GM18517 (cell line): ENCODE data around the gene CLDN20.
A peak's percentile ranks its signal among the peaks of the same experiment; 100 is the strongest.
"Not testable (repeated sequence)": the region's sequence is repeated elsewhere in the genome, so short reads cannot be mapped to it uniquely, and the experiment has no call there.

Source experiments
- ATAC-seq: cut with Tn5 transposase; IDR thresholded peaks from one replicate; pipeline ENCODE4 v1.9.1; 2021; ENCODE audit warnings: mild to moderate bottlenecking, moderate library complexity; ENCODE audit not compliant: unreplicated experiment

CLDN20 gene, protein sequence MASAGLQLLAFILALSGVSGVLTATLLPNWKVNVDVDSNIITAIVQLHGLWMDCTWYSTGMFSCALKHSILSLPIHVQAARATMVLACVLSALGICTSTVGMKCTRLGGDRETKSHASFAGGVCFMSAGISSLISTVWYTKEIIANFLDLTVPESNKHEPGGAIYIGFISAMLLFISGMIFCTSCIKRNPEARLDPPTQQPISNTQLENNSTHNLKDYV

GRCh38 chr6:155263373-155264063, at the start of gene CLDN20:
Gene CLDN20 (plus strand): TSS chr6:155264013. CDS start chr6:155275720, 11,707 bp downstream.
- no peak for ATAC-seq

DNA sequence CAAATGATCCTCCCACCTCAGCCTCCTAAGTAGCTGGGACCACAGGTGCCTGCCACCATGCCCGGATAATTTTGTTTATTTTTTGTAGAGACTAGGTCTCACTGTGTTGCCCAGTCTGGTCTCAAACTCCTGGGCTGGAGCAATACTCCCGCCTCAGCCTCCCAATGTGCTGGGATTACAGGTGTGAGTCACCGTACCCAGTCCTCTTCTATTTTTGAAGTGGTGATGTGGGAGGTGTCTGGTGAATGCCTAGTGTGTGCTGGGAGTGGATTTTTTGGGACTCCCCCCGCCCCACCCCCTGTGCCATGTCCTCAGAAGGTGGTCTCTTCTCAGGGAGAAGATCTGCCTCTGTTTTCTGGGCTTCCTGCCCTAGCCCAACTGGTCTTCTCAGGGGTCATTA, 47.9 kb upstream of the CLDN20 start:
- no peak for ATAC-seq

- no peak for ATAC-seq
Observed at GRCh38 chr6:155216312-155217046, 47.3 kb upstream of the CLDN20 start.

- not testable (repeated sequence) for ATAC-seq
Observed at GRCh38 chr6:155218711-155219110, 45.1 kb upstream of the CLDN20 start.

DNA sequence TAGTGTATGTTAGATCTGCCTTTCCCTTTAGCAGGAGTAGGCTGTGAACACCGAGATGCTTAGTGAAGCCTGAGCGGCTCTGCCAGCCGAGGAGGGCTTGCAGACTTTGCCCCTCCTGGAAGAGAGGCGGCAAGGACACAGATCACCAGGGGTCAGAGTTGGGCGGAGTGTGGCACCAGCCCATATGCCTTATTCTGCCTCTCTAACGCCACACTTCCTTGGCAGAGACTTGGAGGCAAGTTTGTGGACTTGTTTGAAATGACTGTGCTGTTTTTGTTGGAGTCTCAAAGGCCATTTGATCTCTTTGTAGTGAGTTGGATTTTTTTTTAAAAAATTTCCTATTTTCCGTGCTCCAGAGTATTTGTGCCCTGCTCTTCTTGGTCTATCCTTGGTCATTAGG, 44.5 kb upstream of the CLDN20 start:
- no peak for ATAC-seq

- no peak for ATAC-seq
Observed at GRCh38 chr6:155219858-155220301, 43.9 kb upstream of the CLDN20 start.

- no peak for ATAC-seq
Observed at GRCh38 chr6:155221086-155221485, 42.7 kb upstream of the CLDN20 start.

DNA sequence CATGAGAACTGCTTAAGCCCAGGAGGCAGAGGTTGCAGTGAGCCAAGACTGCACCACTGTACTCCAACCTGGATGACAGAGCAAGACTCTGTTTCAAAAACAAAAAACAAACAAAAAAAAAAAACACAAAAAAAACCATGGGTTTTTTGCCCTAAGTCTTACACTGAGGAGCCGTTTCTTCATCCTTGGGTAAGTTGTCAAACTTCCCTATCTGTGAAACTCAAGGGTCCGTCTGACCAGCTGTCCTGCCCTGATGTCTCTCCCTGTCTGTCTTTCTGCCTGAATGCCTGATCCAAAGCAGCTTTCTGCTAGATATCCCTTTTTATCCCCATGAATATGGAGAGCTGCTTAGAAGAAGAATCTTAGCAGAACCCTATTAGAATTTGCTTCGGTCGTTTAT, 41.3 kb upstream of the CLDN20 start:
- no peak for ATAC-seq

- peak; percentile 98 for ATAC-seq
Observed at GRCh38 chr6:155223646-155224451, 40.0 kb upstream of the CLDN20 start.

- no peak for ATAC-seq
Observed at GRCh38 chr6:155224618-155225017, 39.2 kb upstream of the CLDN20 start.

DNA sequence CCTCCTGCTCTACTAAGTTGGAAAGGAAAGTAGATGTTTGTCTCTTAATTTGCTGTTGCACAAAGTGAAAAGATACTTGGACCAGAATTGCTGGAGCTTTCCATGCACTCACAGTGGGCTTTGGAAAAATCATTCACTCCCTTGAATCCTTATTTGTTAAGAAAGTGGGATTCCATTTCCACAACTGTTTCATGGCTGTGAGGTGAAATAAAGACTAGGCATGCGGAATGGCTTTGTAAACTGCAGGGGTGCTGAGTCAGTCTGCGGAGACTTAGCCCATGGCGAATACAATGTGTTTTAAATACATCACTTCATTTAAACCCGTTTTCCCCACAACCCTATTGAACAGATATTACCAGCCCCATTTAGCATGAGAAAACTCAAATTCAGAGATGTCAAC, 36.8 kb upstream of the CLDN20 start:
- ATAC-seq: no peak

DNA sequence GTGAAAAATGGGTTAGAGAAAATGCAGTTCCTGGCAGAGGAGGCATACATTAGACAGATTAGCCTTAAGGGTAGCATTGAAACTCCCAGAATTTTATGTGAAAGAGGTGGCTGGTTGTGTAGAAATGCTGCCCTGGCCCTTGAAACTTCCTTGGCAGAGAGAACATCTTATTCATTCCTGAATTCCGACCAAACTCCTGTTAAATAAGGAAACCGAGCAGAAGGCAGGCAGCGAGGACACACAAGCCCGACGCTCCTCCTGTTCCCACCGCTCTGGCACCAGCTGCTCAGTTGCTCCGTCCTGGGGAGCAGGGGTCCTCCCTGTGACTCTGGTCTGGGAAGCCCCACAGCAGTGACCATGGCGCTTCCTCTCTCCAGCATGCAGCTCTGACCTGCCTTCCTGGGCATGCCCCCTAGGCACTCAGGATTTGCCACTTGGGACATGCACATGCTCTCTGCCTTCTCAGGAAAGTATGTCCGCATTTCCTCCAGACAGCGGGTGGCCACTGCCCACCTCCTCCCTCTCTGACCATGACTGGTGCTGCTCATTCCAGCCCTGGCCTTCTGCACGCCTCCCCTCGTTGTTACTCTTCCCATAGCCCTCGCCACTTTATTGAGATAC, 35.2 kb upstream of the CLDN20 start:
- ATAC-seq: no peak

DNA sequence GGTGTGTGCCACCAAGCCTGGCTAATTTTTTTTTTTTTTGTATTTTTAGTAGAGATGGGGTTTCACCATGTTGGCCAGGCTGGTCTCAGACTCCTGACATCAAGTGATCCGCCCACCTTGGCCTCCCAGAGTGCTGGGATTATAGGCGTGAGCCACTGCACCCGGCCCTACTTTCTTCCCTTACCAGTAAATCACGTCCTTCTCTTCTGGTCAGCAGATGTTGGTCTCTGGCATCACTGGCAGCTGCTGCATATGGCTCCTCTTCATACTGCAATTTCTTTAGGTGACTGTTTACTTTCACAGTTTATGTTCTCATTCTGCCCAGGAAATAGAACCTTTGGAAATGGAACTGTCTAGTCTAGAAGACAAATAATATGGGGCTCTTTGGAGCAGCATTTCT, 32.8 kb upstream of the CLDN20 start:
- ATAC-seq: not testable (repeated sequence)

DNA sequence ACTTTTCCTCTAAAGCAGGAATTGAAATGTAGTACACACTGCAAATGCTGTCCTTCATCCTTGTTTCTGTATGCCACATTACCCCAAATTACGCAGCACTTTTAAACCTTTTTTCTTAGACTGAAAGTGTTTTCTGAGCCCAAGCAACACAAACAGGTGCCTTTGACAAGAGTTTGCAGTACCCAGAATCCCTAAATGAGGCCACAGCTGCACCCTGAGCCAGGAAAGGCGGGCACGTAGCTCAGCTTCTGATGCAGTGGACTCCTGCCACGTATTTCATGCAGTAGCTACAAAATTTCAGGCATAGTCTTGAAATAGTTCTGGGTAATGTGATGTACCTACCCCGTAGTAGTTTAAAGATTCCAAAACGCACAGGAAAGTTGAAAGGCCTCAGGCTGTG, 31.0 kb upstream of the CLDN20 start:
- ATAC-seq: no peak

- ATAC-seq: no peak
Observed at GRCh38 chr6:155234167-155234566, 29.6 kb upstream of the CLDN20 start.

DNA sequence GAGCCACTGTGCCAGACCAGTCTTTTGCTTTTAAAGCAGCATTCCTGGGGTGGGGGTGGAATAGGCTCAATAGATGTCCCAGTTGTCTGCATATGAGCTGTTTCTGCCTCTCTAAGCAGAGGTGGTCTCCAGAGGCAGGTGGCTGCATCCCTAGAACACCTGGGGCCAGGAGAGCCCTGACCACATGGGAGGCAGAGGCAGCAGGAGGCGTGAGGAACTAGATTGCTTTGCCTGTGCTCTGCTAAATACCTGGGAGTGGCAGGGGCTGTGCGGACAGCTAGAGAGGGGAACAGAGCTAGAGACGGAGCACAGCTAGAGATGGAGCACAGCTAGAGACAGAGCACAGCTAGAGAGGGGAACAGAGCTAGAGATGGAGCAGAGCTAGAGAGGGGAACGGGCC, 29.1 kb upstream of the CLDN20 start:
- ATAC-seq: no peak

DNA sequence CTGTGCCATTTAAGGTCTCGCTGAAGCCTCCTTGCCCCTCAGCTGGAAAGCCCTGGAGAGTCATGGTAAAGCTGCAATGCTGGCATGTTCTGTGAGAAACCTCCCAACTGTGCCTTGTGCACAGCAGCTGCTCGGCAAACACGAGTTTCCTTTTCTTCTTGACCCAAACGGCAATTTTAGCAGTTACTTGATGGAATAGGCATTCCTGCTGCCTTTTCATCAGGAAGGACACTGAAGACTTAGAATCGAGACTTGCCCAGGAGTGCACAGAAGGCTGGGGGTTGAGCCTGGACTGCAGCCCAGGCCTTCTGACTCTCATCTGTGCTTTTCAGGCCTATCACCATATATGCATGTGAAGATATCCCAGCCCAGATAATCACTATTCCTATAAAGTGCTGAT, 28.7 kb upstream of the CLDN20 start:
- ATAC-seq: no peak

DNA sequence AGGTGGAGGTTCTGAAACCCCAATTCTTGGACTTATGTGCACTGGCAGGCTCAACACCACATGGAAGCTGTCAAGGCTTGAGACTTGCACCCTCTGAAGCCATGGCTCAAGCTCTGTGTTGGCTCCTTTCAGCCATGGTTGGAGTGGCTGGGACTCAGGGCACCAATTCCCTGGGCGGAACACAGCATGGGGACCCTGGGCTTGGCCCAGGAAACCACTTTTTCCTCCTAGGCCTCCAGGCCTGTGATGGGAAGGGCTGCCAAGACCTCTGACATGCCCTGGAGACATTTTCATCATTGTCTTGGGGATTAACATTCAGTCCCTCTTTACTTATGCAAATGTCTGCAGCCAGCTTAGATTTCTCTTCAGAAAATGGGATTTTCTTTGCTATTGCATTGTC, 26.2 kb upstream of the CLDN20 start:
- no peak for ATAC-seq

DNA sequence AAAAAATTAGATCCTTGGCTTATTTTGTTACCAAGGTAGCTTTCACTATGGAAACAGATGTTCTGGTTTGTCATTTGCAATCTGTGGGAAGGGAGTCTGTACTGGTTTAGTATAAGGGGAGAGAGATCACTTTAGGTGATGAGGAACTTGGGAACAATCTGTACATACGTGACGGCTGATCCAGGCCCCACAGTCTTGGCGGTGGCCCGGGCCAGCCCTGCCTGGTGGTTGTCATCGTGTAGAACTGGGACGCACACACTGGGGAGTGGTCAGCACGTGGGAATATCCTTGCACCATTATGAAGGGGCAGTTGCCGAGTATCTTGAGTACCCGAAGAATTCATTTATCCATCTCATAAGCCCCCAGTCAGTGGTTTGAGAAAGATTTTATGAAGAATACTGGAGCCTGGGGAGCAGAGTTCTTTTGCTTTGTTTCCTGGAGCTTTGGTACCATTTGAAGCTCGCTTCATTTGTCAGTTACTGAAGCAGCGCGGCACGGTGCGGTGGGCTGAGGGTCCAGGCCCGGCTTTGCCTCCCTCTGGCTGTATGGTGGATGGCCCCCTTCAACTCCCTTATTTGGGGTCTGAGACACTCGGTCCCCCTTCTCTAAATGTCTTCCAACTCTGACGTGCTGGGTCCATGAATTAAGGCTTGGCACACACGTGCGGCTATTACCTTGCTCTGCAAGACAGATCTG, 22.8 kb upstream of the CLDN20 start:
- ATAC-seq: no peak

DNA sequence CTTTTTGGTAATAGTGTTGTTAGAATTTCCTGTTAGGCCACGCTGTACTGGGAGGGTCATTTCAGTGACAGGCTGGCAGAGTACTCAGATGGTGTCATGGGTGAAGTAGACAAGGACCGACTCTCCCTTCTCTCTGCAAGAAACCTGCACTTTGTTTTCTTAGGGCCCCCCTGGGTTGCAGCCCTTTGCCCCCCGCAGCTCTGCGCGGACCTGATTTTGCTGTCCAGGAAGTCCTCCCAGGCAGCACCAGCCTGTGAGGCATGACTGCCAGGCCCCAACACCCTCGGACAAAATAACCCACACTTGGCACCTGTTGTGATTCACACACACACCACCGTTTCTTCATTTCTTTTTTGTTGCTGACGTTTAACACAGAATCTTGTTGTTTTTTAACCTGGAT, 21.8 kb upstream of the CLDN20 start:
- no peak for ATAC-seq
